Vagina (tissue), 2 donors: ENCODE measurements around the gene GRAMD1B. TPM values are rescaled to one million over a fixed set of nuclear protein-coding genes. Genes with fewer than 3 reads are reported as not detected.
"Not testable (repeated sequence)": the region's sequence is repeated elsewhere in the genome, so short reads cannot be mapped to it uniquely, and the experiment has no call there.

Source experiments
- DNase-seq, 2 donors: peaks; one replicate each; pipeline ENCODE4 v3.0.0-alpha.2; 2017; ENCODE audit errors: extremely low spot score in 2 of 2
- H3K27ac ChIP-seq: fragments of 200-600 bp; sonication (generic); one replicate; pipeline ENCODE4 v1.5.1; 2019
- H3K27me3 ChIP-seq: fragments of 200-600 bp; sonication (generic); one replicate; pipeline ENCODE4 v1.5.1; 2019
- H3K36me3 ChIP-seq, 2 donors: fragments of 200-600 bp; sonication (generic); one replicate each; pipeline ENCODE4 v1.5.1; 2017 to 2019
- H3K4me1 ChIP-seq: fragments of 200-600 bp; sonication (generic); one replicate; pipeline ENCODE4 v1.5.1; 2019
- H3K4me3 ChIP-seq, 2 donors: fragments of 200-600 bp; sonication (generic); 1 replicate in 1 of 2; 2 replicates in 1 of 2; pipeline ENCODE4 v1.5.1; 2016 to 2019
- H3K9me3 ChIP-seq: fragments of 200-600 bp; sonication (generic); one replicate; pipeline ENCODE4 v1.5.1; 2019
- CTCF ChIP-seq, 3 experiments: fragments of 450-650 bp in 2 of 3; fragments of 200-600 bp in 1 of 3; sonication (generic) in 1 of 3; IDR thresholded peaks; one replicate each; pipeline ENCODE4 v1.5.1; 2017 to 2019; ENCODE audit warnings: antibody characterized with exemption in 3 of 3, mild to moderate bottlenecking in 2 of 3, moderate library complexity in 2 of 3
- POLR2A ChIP-seq, 2 donors: fragments of 450-650 bp; IDR thresholded peaks; one replicate each; pipeline ENCODE4 v1.6.1; 2017; ENCODE audit warnings: antibody characterized with exemption in 2 of 2, mild to moderate bottlenecking in 2 of 2, moderate library complexity in 2 of 2
- POLR2AphosphoS5 ChIP-seq, 2 donors: sonication (generic); formaldehyde crosslinking; IDR thresholded peaks; one replicate each; pipeline ENCODE4 v1.9.0; 2017; ENCODE audit warnings: antibody characterized with exemption in 2 of 2, mild to moderate bottlenecking in 2 of 2, low read depth in 1 of 2; ENCODE audit not compliant: insufficient read depth in 1 of 2
- intact Hi-C: fragments of 100-400 bp; cut with DNase I; formaldehyde crosslinking; loops from one replicate; pipeline ENCODE4 v1.15.1; 2023
- total RNA-seq: library from RNA; depleted of rRNA; stranded (reverse); fragments of >200 nt; gene quantifications from one replicate; pipeline ENCODE4 v1.2.3, GENCODE V29; 2016

The GRAMD1B gene
- total RNA-seq, 1 donor from 2014 or later: 4.9 TPM

- no peak overlapping the region for H3K27ac ChIP-seq
- DNase-seq: no peak
- H3K4me3 ChIP-seq: no peak overlapping the region
- H3K4me1 ChIP-seq: no peaks in the 10 kb centered on the region
- TF ChIP-seq CTCF (IDR thresholded peaks at IDR 0.05) (no peak), POLR2AphosphoS5 (IDR thresholded peaks at IDR 0.05; ENCODE audit: insufficient read depth in 1 of 2, low read depth in 1 of 2) (no peak), POLR2A (IDR thresholded peaks at IDR 0.05) (no peak)
- no peaks in the 10 kb centered on the region for H3K27me3 ChIP-seq
- no peaks in the 10 kb centered on the region for H3K36me3 ChIP-seq
- no peaks in the 10 kb centered on the region for H3K9me3 ChIP-seq
- intact Hi-C loops: no loop called here
Observed at GRCh38 chr11:123570939-123571580, 141.0 kb downstream of the GRAMD1B start.

GRCh38 chr11:123572791-123573190 lies 142.7 kb downstream of the GRAMD1B start:
- H3K27me3 ChIP-seq, H3K27ac ChIP-seq, H3K36me3 ChIP-seq, DNase-seq, intact Hi-C loops, H3K4me3 ChIP-seq, H3K4me1 ChIP-seq, H3K9me3 ChIP-seq: not testable (repeated sequence)

GRCh38 chr11:123573286-123573685 lies 143.2 kb downstream of the GRAMD1B start:
- no peak overlapping the region for H3K27ac ChIP-seq
- no peaks in the 10 kb centered on the region for H3K27me3 ChIP-seq
- DNase-seq: no peak
- H3K36me3 ChIP-seq: no peaks in the 10 kb centered on the region
- H3K4me1 ChIP-seq: no peaks in the 10 kb centered on the region
- H3K4me3 ChIP-seq: no peak overlapping the region
- intact Hi-C loops: no loop called here
- TF ChIP-seq POLR2AphosphoS5 (IDR thresholded peaks at IDR 0.05; ENCODE audit: insufficient read depth in 1 of 2, low read depth in 1 of 2): no peak
- no peak for TF ChIP-seq CTCF (IDR thresholded peaks at IDR 0.05)
- no peak for TF ChIP-seq POLR2A (IDR thresholded peaks at IDR 0.05)
- no peaks in the 10 kb centered on the region for H3K9me3 ChIP-seq

- Histone ChIP-seq H3K27me3 (no peaks in the 10 kb centered on the region), H3K36me3 (no peaks in the 10 kb centered on the region), H3K9me3 (no peaks in the 10 kb centered on the region), H3K4me3 (no peak overlapping the region), H3K4me1 (no peaks in the 10 kb centered on the region), H3K27ac (no peak overlapping the region)
- DNase-seq: no peak
- TF ChIP-seq POLR2A (IDR thresholded peaks at IDR 0.05): no peak
- no peak for TF ChIP-seq POLR2AphosphoS5 (IDR thresholded peaks at IDR 0.05; ENCODE audit: insufficient read depth in 1 of 2, low read depth in 1 of 2)
- no peak for TF ChIP-seq CTCF (IDR thresholded peaks at IDR 0.05)
- intact Hi-C loops: no loop called here
Observed at GRCh38 chr11:123575441-123575840, 145.4 kb downstream of the GRAMD1B start.

- Histone ChIP-seq H3K27ac (no peak overlapping the region), H3K27me3 (no peaks in the 10 kb centered on the region), H3K36me3 (no peaks in the 10 kb centered on the region), H3K4me3 (no peak overlapping the region), H3K4me1 (no peaks in the 10 kb centered on the region), H3K9me3 (no peaks in the 10 kb centered on the region)
- intact Hi-C loops: no loop called here
- DNase-seq: no peak
- TF ChIP-seq POLR2AphosphoS5 (IDR thresholded peaks at IDR 0.05; ENCODE audit: insufficient read depth in 1 of 2, low read depth in 1 of 2) (no peak), POLR2A (IDR thresholded peaks at IDR 0.05) (no peak), CTCF (IDR thresholded peaks at IDR 0.05) (no peak)
Observed at GRCh38 chr11:123576082-123576481, 146.0 kb downstream of the GRAMD1B start.
